Raji (cell line): ENCODE results near the gene SOCS4.

Source experiments
- POLR2A ChIP-seq: IDR thresholded peaks from 2 replicates; pipeline ENCODE4 v1.6.1; 2011; ENCODE audit warnings: low read depth, low read length, control low read depth; ENCODE audit not compliant: insufficient read depth

The SOCS4 gene

GRCh38 chr14:55074662-55075061 is 47.6 kb downstream of the SOCS4 start:
- TF ChIP-seq POLR2A: peak; percentile 41; the same call in 1 of the 2 replicates

GRCh38 chr14:55075628-55076175 is 48.7 kb downstream of the SOCS4 start:
- no peak for TF ChIP-seq POLR2A

- no peak for TF ChIP-seq POLR2A
These were observed 50.4 kb downstream of the SOCS4 start for GRCh38 chr14:55077170-55078151.

GRCh38 chr14:55084401-55085059 is 57.5 kb downstream of the SOCS4 start:
- no peak for TF ChIP-seq POLR2A

GRCh38 chr14:55085060-55085660 is 58.1 kb downstream of the SOCS4 start:
- TF ChIP-seq POLR2A: no peak

- TF ChIP-seq POLR2A: no peak
These were observed 59.9 kb downstream of the SOCS4 start for GRCh38 chr14:55086938-55087337.

- TF ChIP-seq POLR2A: no peak
These were observed 61.3 kb downstream of the SOCS4 start for GRCh38 chr14:55088356-55088755.

GRCh38 chr14:55092341-55092740 is 65.3 kb downstream of the SOCS4 start:
- TF ChIP-seq POLR2A: no peak

GRCh38 chr14:55094292-55095157 is 67.5 kb downstream of the SOCS4 start:
- no peak for TF ChIP-seq POLR2A

GRCh38 chr14:55097881-55098560 is 71.0 kb downstream of the SOCS4 start:
- TF ChIP-seq POLR2A: no peak

- no peak for TF ChIP-seq POLR2A
These were observed 71.5 kb downstream of the SOCS4 start for GRCh38 chr14:55098561-55098898.
